Gastroesophageal sphincter (tissue), 4 donors: ENCODE data around the gene HERPUD1. TPM values are rescaled to one million over a fixed set of nuclear protein-coding genes. Genes with fewer than 3 reads are reported as not detected.
"Not testable (repeated sequence)": the region's sequence is repeated elsewhere in the genome, so short reads cannot be mapped to it uniquely, and the experiment has no call there.

ENCODE experiments used
- ATAC-seq: fragments of 150-250 bp; one replicate; pipeline ENCODE4 v1.9.1; 2016; ENCODE audit warnings: mild to moderate bottlenecking, moderate library complexity
- H3K27ac ChIP-seq, 4 donors: fragments of 200-600 bp; sonication (generic) in 3 of 4; 1 replicate in 3 of 4; 2 replicates in 1 of 4; pipeline ENCODE4 v1.5.1; 2016 to 2019
- H3K27me3 ChIP-seq: fragments of 200-600 bp; sonication (generic); one replicate; pipeline ENCODE4 v1.5.1; 2019
- H3K36me3 ChIP-seq, 2 donors: fragments of 200-600 bp; sonication (generic); one replicate each; pipeline ENCODE4 v1.5.1; 2019; ENCODE audit warnings: control low read depth in 1 of 2
- H3K4me1 ChIP-seq, 3 donors: fragments of 200-600 bp; sonication (generic); 1 replicate in 2 of 3; 2 replicates in 1 of 3; pipeline ENCODE4 v1.5.1; 2016 to 2019; ENCODE audit warnings: control low read depth in 2 of 3
- H3K4me3 ChIP-seq, 2 donors: fragments of 200-600 bp; sonication (generic); one replicate each; pipeline ENCODE4 v1.5.1; 2019; ENCODE audit warnings: mild to moderate bottlenecking in 1 of 2, moderate library complexity in 1 of 2
- H3K9me3 ChIP-seq, 3 donors: fragments of 200-600 bp; sonication (generic); one replicate each; pipeline ENCODE4 v1.5.1; 2017 to 2019; ENCODE audit warnings: control low read depth in 2 of 3
- CTCF ChIP-seq, 4 experiments: fragments of 200-600 bp in 2 of 4; fragments of 450-650 bp in 2 of 4; sonication (generic) in 1 of 4; IDR thresholded peaks; one replicate each; pipeline ENCODE4 v1.5.1; 2017 to 2019; ENCODE audit warnings: antibody characterized with exemption in 4 of 4, mild to moderate bottlenecking in 2 of 4, moderate library complexity in 2 of 4
- EP300 ChIP-seq: sonication (generic); formaldehyde crosslinking; IDR thresholded peaks from one replicate; pipeline ENCODE4 v1.6.1; 2017; ENCODE audit warnings: antibody characterized with exemption, mild to moderate bottlenecking
- POLR2A ChIP-seq, 2 donors: fragments of 450-650 bp; IDR thresholded peaks; one replicate each; pipeline ENCODE4 v1.6.1; 2017; ENCODE audit warnings: antibody characterized with exemption in 2 of 2, mild to moderate bottlenecking in 2 of 2, moderate library complexity in 1 of 2
- POLR2AphosphoS5 ChIP-seq: sonication (generic); formaldehyde crosslinking; IDR thresholded peaks from one replicate; pipeline ENCODE4 v1.6.1; 2017; ENCODE audit warnings: antibody characterized with exemption
- WGBS, 2 donors: methylation state at CpG; one replicate each; pipeline ENCODE4 v1.1.5; 2018; ENCODE audit warnings: low coverage in 1 of 2; 5-methylcytosine and 5-hydroxymethylcytosine counted together
- total RNA-seq, 4 donors: library from RNA; depleted of rRNA; stranded (reverse); fragments of >200 nt; gene quantifications; one replicate each; pipeline ENCODE4 v1.1.0, GENCODE V29; 2016

Gene HERPUD1
- total RNA-seq, 4 donors from 2014 or later: 41.2 to 87.5 (median 79.1) TPM

- H3K9me3 ChIP-seq: no peaks in the 10 kb centered on the region
- TF ChIP-seq EP300 (no peak), POLR2A (IDR thresholded peaks at IDR 0.05) (no peak), CTCF (IDR thresholded peaks at IDR 0.05) (no peak), POLR2AphosphoS5 (no peak)
- WGBS, 2 donors: 33 to 46% methylated on average over 4 to 8 of the region's 25 CpGs
- peaks cover 5 to 44% (median 20%) of the 10 kb centered on the region in 3 donors for H3K4me1 ChIP-seq
- H3K4me3 ChIP-seq: peak overlapping the region; percentile 92 to 100
- no peaks in the 10 kb centered on the region for H3K27me3 ChIP-seq
- H3K27ac ChIP-seq: peak overlapping the region; percentile 94 to 100 (median 99)
- no peak for ATAC-seq
- peaks cover 0 to 14% of the 10 kb centered on the region in 2 donors for H3K36me3 ChIP-seq
Measured at GRCh38 chr16:56931271-56931891, 561 bp upstream of the HERPUD1 start.

GRCh38 chr16:56932721-56933619 is 1.0 kb downstream of the HERPUD1 start:
- TF ChIP-seq POLR2AphosphoS5 (peak; percentile 56), EP300 (no peak), CTCF (IDR thresholded peaks at IDR 0.05) (peak in 1 of 4 experiments; percentile 33), POLR2A (IDR thresholded peaks at IDR 0.05) (peak; percentile 49 to 55)
- no peaks in the 10 kb centered on the region for H3K27me3 ChIP-seq
- ATAC-seq: peak; percentile 69
- H3K9me3 ChIP-seq: no peaks in the 10 kb centered on the region
- WGBS, 2 donors: 7 to 25% methylated on average over 2 to 8 of the region's 25 CpGs
- peak overlapping the region; percentile 94 to 100 (median 99) for H3K27ac ChIP-seq
- H3K4me1 ChIP-seq: peaks cover 5 to 56% (median 20%) of the 10 kb centered on the region in 3 donors
- peaks cover 4 to 30% of the 10 kb centered on the region in 2 donors for H3K36me3 ChIP-seq
- peak overlapping the region; percentile 92 to 100 for H3K4me3 ChIP-seq

GRCh38 chr16:56933828-56934598 is 2.1 kb downstream of the HERPUD1 start:
- Histone ChIP-seq H3K36me3 (peaks cover 9 to 41% of the 10 kb centered on the region in 2 donors), H3K4me1 (peaks cover 5 to 64% (median 20%) of the 10 kb centered on the region in 3 donors), H3K27me3 (no peaks in the 10 kb centered on the region), H3K9me3 (no peaks in the 10 kb centered on the region), H3K27ac (peak overlapping the region; percentile 94 to 100 (median 99)), H3K4me3 (peak overlapping the region; percentile 92 to 100)
- no peak for ATAC-seq
- no peak for TF ChIP-seq CTCF (IDR thresholded peaks at IDR 0.05)
- no peak for TF ChIP-seq EP300
- 15 to 23% methylated on average over 8 of the region's 8 CpGs for WGBS, 2 donors

GRCh38 chr16:56934599-56935145 is 2.7 kb downstream of the HERPUD1 start:
- peak overlapping the region in 1 of 2 donors; percentile 100 for H3K4me3 ChIP-seq
- not testable (repeated sequence) for H3K9me3 ChIP-seq, ATAC-seq, H3K27me3 ChIP-seq
- 38 to 52% methylated on average over 5 to 7 of the region's 8 CpGs for WGBS, 2 donors
- H3K4me1 ChIP-seq: peaks cover 5 to 71% (median 20%) of the 10 kb centered on the region in 3 donors
- peak overlapping the region in 1 of 4 donors; percentile 100 for H3K27ac ChIP-seq
- peaks cover 15 to 47% of the 10 kb centered on the region in 2 donors for H3K36me3 ChIP-seq

- peaks cover 18 to 53% of the 10 kb centered on the region in 2 donors for H3K36me3 ChIP-seq
- peak overlapping the region in 1 of 2 donors; percentile 100 for H3K4me3 ChIP-seq
- no peaks in the 10 kb centered on the region for H3K27me3 ChIP-seq
- no peak for TF ChIP-seq POLR2AphosphoS5
- WGBS, 2 donors: 34 to 36% methylated on average over 5 of the region's 5 CpGs
- no peak for ATAC-seq
- H3K4me1 ChIP-seq: peaks cover 5 to 71% (median 20%) of the 10 kb centered on the region in 3 donors
- peak overlapping the region in 1 of 4 donors; percentile 17 for H3K27ac ChIP-seq
- no peaks in the 10 kb centered on the region for H3K9me3 ChIP-seq
Measured at GRCh38 chr16:56935201-56935600, 3.3 kb downstream of the HERPUD1 start.
